ENCODE measurements around the gene KRT31.
"Not testable (repeated sequence)": the region's sequence is repeated elsewhere in the genome, so short reads cannot be mapped to it uniquely, and the experiment has no call there.

The KRT31 gene

GRCh38 chr17:41417576-41418015 is 20.2 kb upstream of the KRT31 start:
- DNase-seq (ENCODE audit: low read depth), result no peak

DNA sequence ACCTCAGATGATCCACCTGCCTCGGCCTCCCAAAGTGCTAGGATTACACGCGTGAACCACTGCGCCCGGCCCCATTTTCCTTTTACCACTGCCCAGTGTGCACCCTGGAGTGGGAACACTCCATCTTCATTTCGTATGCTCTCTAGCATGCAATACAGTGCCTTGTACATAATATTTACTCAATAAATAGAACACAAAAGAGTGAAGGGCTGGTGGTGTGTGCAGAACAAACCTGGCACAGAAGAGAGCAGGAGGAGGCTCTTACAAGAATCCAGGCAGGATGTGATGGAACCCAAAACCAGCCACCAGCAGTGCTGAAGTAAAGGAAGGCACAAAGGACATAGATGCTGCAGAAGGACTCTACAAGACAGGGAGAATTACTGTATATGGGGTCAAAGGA is 19.7 kb upstream of the KRT31 start:
- DNase-seq (ENCODE audit: low read depth), result no peak

DNA sequence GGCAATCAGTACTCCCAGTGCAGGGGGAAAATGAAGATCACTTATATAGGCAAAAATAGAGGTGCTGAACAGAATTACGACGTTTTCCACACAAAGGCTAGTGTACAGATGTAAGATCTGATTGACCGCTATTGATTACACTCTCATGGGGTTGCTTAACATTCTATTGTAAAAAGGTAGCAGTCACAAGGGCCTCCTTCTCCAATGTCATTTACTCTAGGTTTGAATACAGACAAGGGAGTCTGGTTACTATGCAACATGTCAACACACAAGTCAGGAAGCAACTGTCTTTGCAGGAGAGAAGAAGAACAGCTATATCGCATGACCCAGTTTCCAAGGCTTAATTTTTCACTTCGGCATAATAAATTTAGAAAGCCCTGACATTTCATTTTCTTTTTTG is 19.1 kb upstream of the KRT31 start:
- DNase-seq (ENCODE audit: low read depth), result no peak

GRCh38 chr17:41415833-41416335 is 18.5 kb upstream of the KRT31 start:
- DNase-seq (ENCODE audit: low read depth), result no peak

DNA sequence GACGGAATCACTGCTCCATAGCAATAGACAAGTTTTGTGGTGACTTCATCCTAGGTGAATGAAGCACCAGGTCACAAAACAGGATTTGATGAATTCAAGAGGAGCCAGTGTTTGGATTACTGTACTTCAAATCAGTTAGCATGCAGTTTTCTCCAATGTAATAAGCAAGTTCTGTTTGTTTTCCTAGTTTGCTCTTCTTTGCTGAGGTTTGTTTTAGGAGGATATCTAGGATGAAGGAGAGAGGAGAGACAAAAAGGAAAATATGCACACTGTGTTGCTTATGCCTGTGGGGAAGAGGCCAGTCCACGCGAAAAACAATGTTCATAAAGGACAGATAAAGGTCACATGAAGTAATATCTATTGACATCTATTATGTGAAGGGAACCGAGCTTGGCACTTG is 18.0 kb upstream of the KRT31 start:
- DNase-seq (ENCODE audit: low read depth), result no peak

DNA sequence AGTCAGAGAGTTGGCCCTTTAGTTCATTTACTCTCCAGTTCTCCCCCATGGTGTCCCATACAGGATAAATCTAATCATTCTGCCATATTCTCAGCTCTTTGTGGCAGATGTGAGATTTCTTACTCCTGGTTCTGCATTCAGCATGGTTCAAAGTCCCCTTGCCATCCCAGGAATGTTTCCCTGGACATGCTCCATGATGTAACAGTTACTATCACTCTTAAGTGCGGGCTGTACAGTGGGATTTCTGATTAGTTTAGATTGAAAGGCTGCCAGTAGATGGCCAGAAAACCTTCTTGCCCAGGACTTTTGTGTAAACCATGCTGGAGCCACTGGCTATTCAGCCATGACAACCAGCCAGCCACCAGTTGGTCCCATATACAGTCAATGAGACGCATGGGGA is 16.6 kb upstream of the KRT31 start:
- DNase-seq (ENCODE audit: low read depth), result no peak

DNA sequence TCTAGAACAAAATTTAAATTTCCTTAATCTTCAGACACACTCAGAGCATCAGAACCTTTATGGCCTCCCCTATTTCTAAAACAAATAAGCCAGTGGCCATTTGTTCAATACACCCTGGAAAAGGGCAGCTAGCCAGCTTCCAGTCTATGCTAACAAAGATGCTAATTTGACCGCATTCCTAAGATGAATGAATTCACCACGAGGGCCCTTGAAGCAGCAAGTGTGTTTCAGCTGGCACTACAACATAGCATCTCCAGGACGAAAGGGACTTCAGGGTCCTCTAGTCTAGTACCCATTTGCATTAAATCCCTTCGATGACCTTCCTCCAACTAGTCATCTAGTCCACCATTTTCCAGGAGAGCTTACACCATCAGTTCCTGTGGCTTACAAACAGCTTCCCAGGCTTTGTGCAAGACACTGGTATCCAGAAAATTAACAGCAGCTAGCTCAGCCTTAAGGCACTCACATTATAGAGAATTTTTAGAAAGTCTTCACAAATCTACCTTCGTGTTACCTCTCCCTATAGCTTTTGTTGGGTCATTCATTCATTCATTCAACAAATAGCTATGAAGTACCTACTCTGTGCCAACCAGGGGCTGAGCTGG is 16.0 kb upstream of the KRT31 start:
- no peak for DNase-seq (ENCODE audit: low read depth)

DNA sequence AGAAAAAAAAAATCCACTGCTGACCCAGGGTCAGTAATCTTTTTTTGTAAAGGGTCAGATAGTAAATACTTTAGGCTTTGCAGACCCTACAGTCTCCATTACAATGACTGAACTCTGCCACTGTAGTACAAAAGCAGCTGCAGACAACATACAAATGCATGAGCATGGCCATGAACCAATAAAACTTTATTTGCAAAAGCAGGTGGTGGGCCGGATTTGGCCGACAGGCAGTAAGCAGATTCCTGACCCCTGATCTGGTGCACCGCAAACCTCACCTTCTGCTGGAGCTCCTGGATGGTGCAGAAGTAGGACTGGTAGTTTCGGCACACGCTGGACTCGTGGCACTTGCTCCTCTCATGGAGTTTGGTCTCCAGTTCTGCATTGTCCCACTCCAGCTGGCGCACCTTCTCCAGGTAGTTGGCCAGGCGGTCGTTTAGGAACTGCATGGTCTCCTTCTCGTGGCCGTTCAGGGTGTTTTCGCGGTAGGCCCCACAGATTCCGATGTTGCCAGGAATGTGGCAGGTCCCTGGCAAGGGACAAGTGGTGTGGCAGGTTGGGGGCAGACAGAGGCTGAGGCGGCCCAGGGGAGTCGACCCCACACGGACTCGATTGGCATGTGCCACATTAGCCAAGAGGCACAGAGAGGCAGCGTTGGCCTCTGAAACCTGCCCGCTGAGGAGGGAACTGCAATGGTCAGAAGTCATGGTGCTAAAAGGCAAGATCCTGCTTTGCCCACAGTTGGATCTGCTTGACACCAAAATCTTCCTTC is 13.8 kb upstream of the KRT31 start:
- DNase-seq (ENCODE audit: low read depth), result no peak

GRCh38 chr17:41407226-41407625 is 9.8 kb upstream of the KRT31 start:
- DNase-seq (ENCODE audit: low read depth), result no peak

- DNase-seq (ENCODE audit: low read depth), result no peak
Measured at GRCh38 chr17:41406205-41406604, 8.8 kb upstream of the KRT31 start.

- peak; percentile 87 for DNase-seq (ENCODE audit: low read depth)
Measured at GRCh38 chr17:41404024-41404671, 6.7 kb upstream of the KRT31 start.

DNA sequence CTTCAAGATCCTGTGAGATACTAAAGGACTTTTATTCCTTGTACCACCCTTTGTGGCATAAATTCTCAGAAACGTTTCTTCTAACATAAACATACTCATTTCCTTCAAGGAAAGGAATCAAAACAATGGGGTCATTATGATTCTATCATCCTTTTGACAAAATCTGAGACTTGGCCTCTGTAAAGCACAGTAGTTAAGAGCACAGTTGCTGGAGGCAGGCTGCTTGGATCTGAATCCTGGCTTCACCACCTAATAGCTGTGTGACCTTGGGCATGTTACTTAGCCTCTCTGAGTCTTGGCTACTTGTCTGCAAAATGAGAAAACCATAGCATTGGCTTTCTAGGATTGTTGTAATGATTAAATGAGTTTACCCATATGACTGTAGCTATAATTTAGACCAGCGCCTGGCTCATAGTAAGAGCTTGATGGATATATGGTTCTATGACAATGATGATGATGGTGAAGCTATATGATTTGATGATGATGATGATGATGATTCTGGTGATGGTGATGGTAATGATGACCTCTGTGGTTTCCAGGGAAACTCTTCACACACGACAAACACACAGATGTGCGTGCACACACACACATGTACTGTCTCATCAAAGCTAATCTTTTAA is 6.1 kb upstream of the KRT31 start:
- DNase-seq (ENCODE audit: low read depth), result peak; percentile 57

GRCh38 chr17:41402161-41402560 is 4.8 kb upstream of the KRT31 start:
- no peak for DNase-seq (ENCODE audit: low read depth)

GRCh38 chr17:41396340-41396739 is 1.1 kb downstream of the KRT31 start:
- DNase-seq (ENCODE audit: low read depth), result no peak

- DNase-seq (ENCODE audit: low read depth), result no peak
Measured at GRCh38 chr17:41395611-41396010, 1.8 kb downstream of the KRT31 start.

DNA sequence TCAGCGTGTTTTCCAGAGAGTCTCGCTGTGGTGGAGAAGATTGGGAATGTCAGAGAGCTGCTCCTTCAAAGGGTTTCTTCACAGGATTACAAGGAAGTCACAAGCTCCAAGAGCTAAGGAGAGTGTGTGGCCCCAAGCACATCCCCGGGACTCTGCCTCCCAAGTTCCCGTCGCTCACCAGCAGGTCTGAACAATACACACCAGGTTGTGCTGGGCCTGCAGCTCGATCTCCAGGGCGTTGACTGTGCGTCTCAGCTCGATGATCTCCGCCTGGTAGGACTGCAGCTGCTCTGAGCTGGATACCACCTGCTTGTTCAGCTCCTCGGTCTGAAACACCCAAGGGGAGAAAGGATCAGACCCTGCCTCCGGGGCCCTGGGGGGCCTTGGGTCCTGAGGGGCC is 2.4 kb downstream of the KRT31 start:
- not testable (repeated sequence) for DNase-seq (ENCODE audit: low read depth)

DNA sequence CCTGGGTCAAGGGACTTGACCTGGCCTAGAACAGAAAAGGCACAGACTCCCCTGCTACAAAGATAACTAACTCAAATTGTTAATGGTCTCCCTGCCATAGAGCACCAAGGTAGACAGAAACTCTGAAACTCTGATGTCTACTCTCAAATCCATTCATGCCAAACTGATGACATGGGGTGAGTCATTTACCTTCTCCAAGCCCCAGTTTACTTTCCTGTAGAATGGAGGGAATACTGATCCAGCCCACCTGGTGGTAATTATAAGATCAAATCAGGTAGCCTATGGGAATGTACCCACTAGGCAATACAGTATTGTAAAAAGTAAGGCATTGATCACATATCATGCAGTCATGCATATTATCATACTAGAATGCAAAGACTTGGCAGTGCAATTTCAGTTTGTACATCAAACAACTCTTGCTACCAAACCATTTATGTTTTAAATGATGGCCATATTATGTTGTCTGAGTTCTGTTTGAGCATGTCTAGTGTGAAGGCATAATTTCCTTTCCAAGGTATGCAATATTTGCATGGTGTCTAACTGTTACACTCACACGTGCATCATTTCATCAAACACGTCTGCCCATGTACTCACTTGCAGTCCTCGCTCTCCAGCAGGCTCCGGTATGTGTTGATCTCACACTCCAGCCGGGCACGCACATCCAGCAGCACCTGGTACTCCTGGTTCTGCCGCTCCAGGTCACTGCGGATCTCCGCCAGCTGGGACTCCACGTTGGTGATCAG is 3.0 kb downstream of the KRT31 start:
- no peak for DNase-seq (ENCODE audit: low read depth)

DNA sequence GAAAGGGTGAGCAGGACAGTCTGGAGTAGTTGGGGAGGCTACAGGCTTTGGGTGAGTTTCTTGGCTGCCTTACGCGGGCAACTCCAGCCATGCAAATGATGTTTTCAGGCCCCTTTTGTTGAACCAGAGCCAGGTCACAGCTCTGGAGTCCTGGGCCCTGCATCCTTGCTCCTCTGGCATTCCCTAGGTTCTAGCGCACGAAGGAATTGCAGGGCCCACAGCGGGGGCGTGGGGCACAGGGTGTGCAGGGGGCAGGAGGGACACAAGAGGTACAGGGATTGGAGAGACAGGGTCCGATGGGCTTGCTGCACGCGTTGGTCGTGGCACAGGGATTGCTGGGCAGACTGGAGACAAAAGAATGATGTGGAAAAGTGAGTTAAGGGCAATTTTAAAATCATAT is 3.6 kb downstream of the KRT31 start:
- no peak for DNase-seq (ENCODE audit: low read depth)

- DNase-seq (ENCODE audit: low read depth), result no peak
Measured at GRCh38 chr17:41393294-41393693, 4.1 kb downstream of the KRT31 start.

DNA sequence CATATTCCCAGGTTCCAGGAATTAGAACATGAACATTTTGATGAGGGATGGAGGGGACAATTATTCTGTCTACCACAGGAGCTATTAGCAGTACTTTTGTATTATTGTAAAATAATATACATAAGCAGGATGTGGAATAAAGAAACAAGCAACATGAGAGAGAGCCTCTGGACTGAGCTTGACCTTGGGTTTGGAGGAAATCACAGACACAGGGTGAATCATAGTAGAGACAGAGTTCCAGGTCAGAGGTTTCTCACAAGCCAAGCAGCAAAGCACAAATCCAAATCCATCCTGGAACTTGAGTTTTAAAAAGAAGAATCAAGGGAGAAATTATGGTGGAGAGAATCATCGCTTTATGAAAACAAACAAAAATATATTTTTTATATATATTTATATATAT is 5.1 kb downstream of the KRT31 start:
- DNase-seq (ENCODE audit: low read depth), result no peak

- DNase-seq (ENCODE audit: low read depth), result no peak
Measured at GRCh38 chr17:41391535-41391934, 5.9 kb downstream of the KRT31 start.

- no peak for DNase-seq (ENCODE audit: low read depth)
Measured at GRCh38 chr17:41390411-41390938, 6.9 kb downstream of the KRT31 start.

All from HS-5 (cell line).